DND-41 (cell line): ENCODE results near the gene LRRC8A.

Experiments used
- ATAC-seq: fragments of 200-7000 bp; cut with Tn5 transposase; 3 replicates; pipeline ENCODE4 v1.9.1; 2021; ENCODE audit warnings: low read depth; ENCODE audit not compliant: insufficient read depth
- DNase-seq: peaks from one replicate; pipeline ENCODE4 v3.0.0-alpha.2; 2020
- H2AFZ ChIP-seq: 2 replicates; pipeline ENCODE4 v1.6.0; 2012; ENCODE audit warnings: low read depth, low read length
- H3K27ac ChIP-seq: 2 replicates; pipeline ENCODE4 v1.5.1; 2012; ENCODE audit warnings: low read length, inconsistent platforms
- H3K27me3 ChIP-seq: fragments of 200-600 bp; sonication (generic); 2 replicates; pipeline ENCODE4 v1.6.0; 2012; ENCODE audit warnings: low read length, mild to moderate bottlenecking, inconsistent platforms; ENCODE audit not compliant: insufficient read depth, poor library complexity
- H3K36me3 ChIP-seq: 2 replicates; pipeline ENCODE4 v1.5.1; 2012; ENCODE audit warnings: low read length, inconsistent platforms; ENCODE audit not compliant: insufficient read depth
- H3K4me1 ChIP-seq: 2 replicates; pipeline ENCODE4 v1.5.1; 2012; ENCODE audit warnings: mild to moderate bottlenecking, low read length; ENCODE audit not compliant: insufficient read depth
- H3K4me2 ChIP-seq: 2 replicates; pipeline ENCODE4 v1.6.0; 2012; ENCODE audit warnings: mild to moderate bottlenecking, moderate library complexity, low read length, inconsistent platforms; ENCODE audit not compliant: insufficient read depth
- H3K4me3 ChIP-seq, 2 experiments: fragments of 200-600 bp in 1 of 2; shearing (Covaris generic) in 1 of 2; 2 replicates each; pipeline ENCODE4 v1.5.1; 2012 to 2016; ENCODE audit warnings: inconsistent platforms in 2 of 2, low read length in 2 of 2, mild to moderate bottlenecking in 2 of 2, low read depth in 1 of 2, moderate library complexity in 1 of 2
- H3K79me2 ChIP-seq: 2 replicates; pipeline ENCODE4 v1.6.0; 2012; ENCODE audit warnings: low read length, inconsistent platforms; ENCODE audit not compliant: insufficient read depth
- H3K9ac ChIP-seq: 2 replicates; pipeline ENCODE4 v1.6.0; 2012; ENCODE audit warnings: low read depth, mild to moderate bottlenecking, inconsistent platforms, low read length, moderate library complexity
- H3K9me3 ChIP-seq: 2 replicates; pipeline ENCODE4 v1.5.1; 2012; ENCODE audit warnings: low read length, moderate library complexity, mild to moderate bottlenecking, inconsistent platforms; ENCODE audit not compliant: insufficient read depth, severe bottlenecking
- H4K20me1 ChIP-seq: 2 replicates; pipeline ENCODE4 v1.6.0; 2012; ENCODE audit warnings: low read length; ENCODE audit not compliant: insufficient read depth
- EZH2 ChIP-seq: IDR thresholded peaks from 3 replicates; pipeline ENCODE4 v1.6.1; 2012; ENCODE audit warnings: borderline replicate concordance, low read depth, mild to moderate bottlenecking, moderate library complexity, low read length, inconsistent platforms; ENCODE audit not compliant: severe bottlenecking
- TF ChIP-seq, protein P1 (sequence below): IDR thresholded peaks from 2 replicates; pipeline ENCODE4 v1.5.1; 2012; ENCODE audit warnings: borderline replicate concordance, low read length, moderate library complexity, mild to moderate bottlenecking; ENCODE audit not compliant: poor library complexity, severe bottlenecking; ENCODE audit errors: extremely low read depth

Gene LRRC8A

DNA sequence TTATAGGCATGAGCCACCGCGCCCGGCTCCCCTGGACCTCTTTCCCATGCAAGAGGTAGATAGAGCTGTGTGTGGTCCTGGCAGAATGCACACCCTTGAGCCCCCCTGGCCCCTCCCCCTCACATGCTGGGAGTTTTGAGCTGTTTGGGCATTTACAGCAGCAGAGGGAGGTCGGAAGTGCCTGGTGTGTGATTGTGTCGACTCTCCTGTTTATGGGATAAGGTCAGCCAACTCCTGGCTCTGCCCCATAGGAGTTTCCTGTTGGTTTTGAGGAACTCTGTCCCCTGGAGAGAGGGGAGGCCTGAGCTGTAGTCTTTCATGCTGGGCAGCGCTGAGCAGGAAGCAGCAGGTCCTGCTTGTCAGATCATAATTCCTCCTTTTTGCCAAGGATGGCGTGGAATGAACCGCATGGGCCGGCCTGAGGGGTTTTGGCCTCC is 6.0 kb downstream of the LRRC8A start:
- Histone ChIP-seq H2AFZ (no peak overlapping the region), H3K4me1 (peaks cover 15% of the 10 kb centered on the region), H3K36me3 (peaks cover 55% of the 10 kb centered on the region), H4K20me1 (peaks cover 16% of the 10 kb centered on the region), H3K4me2 (no peak overlapping the region), H3K27me3 (no peaks in the 10 kb centered on the region), H3K27ac (no peak overlapping the region), H3K79me2 (peaks cover 57% of the 10 kb centered on the region), H3K4me3 (no peak overlapping the region), H3K9me3 (no peaks in the 10 kb centered on the region), H3K9ac (no peak overlapping the region)
- no peak for TF ChIP-seq EZH2
- TF ChIP-seq, protein P1, sequence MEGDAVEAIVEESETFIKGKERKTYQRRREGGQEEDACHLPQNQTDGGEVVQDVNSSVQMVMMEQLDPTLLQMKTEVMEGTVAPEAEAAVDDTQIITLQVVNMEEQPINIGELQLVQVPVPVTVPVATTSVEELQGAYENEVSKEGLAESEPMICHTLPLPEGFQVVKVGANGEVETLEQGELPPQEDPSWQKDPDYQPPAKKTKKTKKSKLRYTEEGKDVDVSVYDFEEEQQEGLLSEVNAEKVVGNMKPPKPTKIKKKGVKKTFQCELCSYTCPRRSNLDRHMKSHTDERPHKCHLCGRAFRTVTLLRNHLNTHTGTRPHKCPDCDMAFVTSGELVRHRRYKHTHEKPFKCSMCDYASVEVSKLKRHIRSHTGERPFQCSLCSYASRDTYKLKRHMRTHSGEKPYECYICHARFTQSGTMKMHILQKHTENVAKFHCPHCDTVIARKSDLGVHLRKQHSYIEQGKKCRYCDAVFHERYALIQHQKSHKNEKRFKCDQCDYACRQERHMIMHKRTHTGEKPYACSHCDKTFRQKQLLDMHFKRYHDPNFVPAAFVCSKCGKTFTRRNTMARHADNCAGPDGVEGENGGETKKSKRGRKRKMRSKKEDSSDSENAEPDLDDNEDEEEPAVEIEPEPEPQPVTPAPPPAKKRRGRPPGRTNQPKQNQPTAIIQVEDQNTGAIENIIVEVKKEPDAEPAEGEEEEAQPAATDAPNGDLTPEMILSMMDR: no peak
- no peak for ATAC-seq
- no peak for DNase-seq

DNA sequence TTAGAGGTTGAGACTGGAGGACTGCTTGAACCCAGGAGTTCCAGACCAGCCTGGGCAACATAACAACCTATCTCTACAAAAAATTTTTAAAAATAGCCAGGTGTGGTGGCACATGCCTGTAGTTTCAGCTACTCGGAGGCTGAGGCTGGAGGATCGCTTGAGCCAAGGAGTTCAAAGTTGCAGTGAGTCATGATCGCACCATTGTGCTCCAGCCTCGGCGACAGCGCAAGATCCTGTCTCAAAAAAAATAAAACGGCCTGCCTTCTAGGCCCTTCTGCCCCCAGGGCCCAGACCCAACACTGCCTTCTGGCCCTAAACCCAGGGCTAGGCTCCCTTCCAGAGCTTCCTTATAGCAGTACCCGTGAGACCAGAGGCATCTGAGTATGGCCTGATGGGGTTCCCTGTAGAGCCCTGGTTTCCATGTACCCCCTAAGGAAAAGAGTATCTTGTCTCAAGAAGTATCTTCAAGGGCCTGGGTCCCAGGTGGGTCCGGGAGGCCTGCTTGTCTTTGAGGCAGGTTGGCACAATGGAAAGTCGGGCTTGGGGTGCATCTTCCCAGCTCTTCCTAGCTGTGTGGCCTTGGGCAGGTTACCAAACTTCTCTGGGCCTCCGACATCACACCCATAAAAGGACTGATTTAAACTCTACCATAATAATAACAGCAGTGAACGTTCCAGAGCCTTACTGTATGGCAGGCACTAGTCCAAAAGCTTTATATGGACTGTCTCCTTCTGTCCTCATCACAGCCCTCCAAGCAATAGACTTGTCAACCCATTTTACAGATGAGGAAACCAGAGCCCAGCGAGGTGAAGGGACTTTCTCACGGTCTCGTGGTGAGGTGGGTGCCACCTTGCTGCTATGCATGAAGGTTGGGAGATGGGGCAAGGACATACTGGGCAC is 9.6 kb downstream of the LRRC8A start:
- H3K4me1 ChIP-seq: no peaks in the 10 kb centered on the region
- no peak for TF ChIP-seq EZH2
- TF ChIP-seq, protein P1: no peak
- no peak for ATAC-seq
- H3K9ac ChIP-seq: no peak overlapping the region
- DNase-seq: no peak
- no peaks in the 10 kb centered on the region for H3K27me3 ChIP-seq
- H3K4me3 ChIP-seq: no peak overlapping the region
- H3K9me3 ChIP-seq: no peaks in the 10 kb centered on the region
- H3K36me3 ChIP-seq: peaks cover 52% of the 10 kb centered on the region
- H3K79me2 ChIP-seq: peaks cover 23% of the 10 kb centered on the region
- H4K20me1 ChIP-seq: peaks cover 11% of the 10 kb centered on the region; the same call in 1 of the 2 replicates
- H3K4me2 ChIP-seq: no peak overlapping the region
- H2AFZ ChIP-seq: no peak overlapping the region
- no peak overlapping the region for H3K27ac ChIP-seq

DNA sequence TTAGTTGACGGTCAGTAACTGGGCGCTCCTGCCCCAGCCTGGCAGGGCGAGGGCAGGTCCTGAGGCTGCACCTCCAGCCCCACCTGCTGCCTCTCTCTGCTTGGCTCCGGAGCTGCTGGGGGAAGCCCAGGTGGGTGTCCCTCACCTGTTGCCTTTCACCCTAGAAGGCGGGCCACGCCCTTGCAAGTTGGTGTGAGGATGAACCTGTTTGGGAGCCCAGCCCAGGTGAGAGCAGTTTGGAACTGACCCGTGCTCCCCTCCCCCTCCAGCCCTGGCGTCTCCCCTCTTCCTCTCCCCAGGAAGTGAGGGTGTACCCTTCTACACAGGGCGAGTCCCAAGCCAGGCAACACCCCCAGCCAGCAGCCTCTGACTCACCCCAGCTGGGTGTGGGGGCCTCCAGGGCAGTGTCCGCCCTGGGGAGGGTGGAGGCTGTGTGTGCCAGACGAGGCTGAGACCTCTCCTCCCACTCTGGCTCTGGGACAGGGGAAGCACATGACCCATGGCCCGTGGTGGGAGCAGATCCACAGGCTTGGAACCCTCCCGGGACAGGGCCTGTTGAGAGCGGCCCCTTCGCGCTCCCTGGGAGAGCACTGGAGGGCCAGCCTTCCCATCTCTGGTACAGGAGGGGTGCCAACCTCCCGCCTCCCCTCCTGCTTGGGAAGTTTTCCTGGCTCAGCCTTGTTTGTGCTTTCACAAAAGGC is 10.4 kb downstream of the LRRC8A start:
- Histone ChIP-seq H3K9ac (no peak overlapping the region), H3K4me2 (no peak overlapping the region), H3K9me3 (no peaks in the 10 kb centered on the region), H3K27me3 (no peaks in the 10 kb centered on the region), H2AFZ (no peak overlapping the region), H3K79me2 (peaks cover 20% of the 10 kb centered on the region), H3K27ac (no peak overlapping the region), H3K4me1 (no peaks in the 10 kb centered on the region), H3K4me3 (no peak overlapping the region), H3K36me3 (peaks cover 49% of the 10 kb centered on the region), H4K20me1 (peaks cover 11% of the 10 kb centered on the region; the same call in 1 of the 2 replicates)
- TF ChIP-seq, protein P1: no peak
- no peak for TF ChIP-seq EZH2
- no peak for DNase-seq
- no peak for ATAC-seq
